ENCODE measurements around the gene SLC6A4.

DNA sequence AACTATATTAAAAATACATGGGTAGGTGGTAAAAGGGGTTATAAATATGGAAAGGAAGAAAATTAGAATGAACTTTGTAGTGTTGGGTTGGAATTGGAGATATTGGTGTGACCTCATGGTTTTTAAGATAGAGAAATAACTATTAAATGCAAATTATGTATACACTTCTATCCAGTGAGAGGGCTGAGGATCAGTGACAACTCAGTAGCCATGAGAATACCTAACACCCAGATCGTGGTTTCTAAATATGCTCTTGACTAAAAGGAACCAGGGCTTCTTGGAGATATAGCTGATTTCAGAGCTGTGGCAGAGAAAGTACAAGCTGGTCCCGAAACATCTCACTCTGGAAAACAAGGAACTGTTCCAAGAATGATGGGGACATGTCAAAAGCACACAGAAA lies 44.4 kb downstream of the SLC6A4 start:
- TF ChIP-seq, protein P1, sequence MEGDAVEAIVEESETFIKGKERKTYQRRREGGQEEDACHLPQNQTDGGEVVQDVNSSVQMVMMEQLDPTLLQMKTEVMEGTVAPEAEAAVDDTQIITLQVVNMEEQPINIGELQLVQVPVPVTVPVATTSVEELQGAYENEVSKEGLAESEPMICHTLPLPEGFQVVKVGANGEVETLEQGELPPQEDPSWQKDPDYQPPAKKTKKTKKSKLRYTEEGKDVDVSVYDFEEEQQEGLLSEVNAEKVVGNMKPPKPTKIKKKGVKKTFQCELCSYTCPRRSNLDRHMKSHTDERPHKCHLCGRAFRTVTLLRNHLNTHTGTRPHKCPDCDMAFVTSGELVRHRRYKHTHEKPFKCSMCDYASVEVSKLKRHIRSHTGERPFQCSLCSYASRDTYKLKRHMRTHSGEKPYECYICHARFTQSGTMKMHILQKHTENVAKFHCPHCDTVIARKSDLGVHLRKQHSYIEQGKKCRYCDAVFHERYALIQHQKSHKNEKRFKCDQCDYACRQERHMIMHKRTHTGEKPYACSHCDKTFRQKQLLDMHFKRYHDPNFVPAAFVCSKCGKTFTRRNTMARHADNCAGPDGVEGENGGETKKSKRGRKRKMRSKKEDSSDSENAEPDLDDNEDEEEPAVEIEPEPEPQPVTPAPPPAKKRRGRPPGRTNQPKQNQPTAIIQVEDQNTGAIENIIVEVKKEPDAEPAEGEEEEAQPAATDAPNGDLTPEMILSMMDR (IDR thresholded peaks at IDR 0.05) = no peak
- no peak for TF ChIP-seq POLR2A (IDR thresholded peaks at IDR 0.05)
